GM23248 (cell line): ENCODE measurements around the gene NAA40. TPM values are rescaled to one million over a fixed set of nuclear protein-coding genes. Genes with fewer than 3 reads are reported as not detected.
"Not testable (repeated sequence)": the region's sequence is repeated elsewhere in the genome, so short reads cannot be mapped to it uniquely, and the experiment has no call there.

Source experiments
- DNase-seq: peaks from one replicate; pipeline ENCODE4 v3.0.0-alpha.2; 2015
- H2AFZ ChIP-seq: fragments of 200-600 bp; sonication (generic); 2 replicates; pipeline ENCODE4 v1.6.1; 2016; ENCODE audit warnings: antibody characterized with exemption
- H3F3A ChIP-seq: fragments of 200-600 bp; sonication (generic); 2 replicates; pipeline ENCODE4 v1.6.1; 2016; ENCODE audit warnings: mild to moderate bottlenecking, antibody characterized with exemption, mixed run types; ENCODE audit not compliant: insufficient read depth
- H3K27ac ChIP-seq: fragments of 200-600 bp; sonication (generic); 2 replicates; pipeline ENCODE4 v1.5.1; 2016; ENCODE audit warnings: mild to moderate bottlenecking
- H3K27me3 ChIP-seq: fragments of 200-600 bp; sonication (generic); replicated peaks from 2 replicates; pipeline ENCODE4 v1.6.1; 2016; ENCODE audit warnings: mild to moderate bottlenecking; ENCODE audit not compliant: insufficient read depth
- H3K36me3 ChIP-seq: fragments of 200-600 bp; sonication (generic); 2 replicates; pipeline ENCODE4 v1.6.1; 2016; ENCODE audit warnings: low read depth, mild to moderate bottlenecking
- H3K4me1 ChIP-seq: fragments of 200-600 bp; sonication (generic); 2 replicates; pipeline ENCODE4 v1.6.1; 2016; ENCODE audit warnings: mild to moderate bottlenecking; ENCODE audit not compliant: insufficient read depth
- H3K4me2 ChIP-seq: fragments of 200-600 bp; sonication (generic); one replicate; pipeline ENCODE4 v1.6.1; 2016; ENCODE audit warnings: mild to moderate bottlenecking; ENCODE audit not compliant: unreplicated experiment
- H3K4me3 ChIP-seq: fragments of 200-600 bp; sonication (generic); 2 replicates; pipeline ENCODE4 v1.5.1; 2016; ENCODE audit warnings: mild to moderate bottlenecking
- H3K79me2 ChIP-seq: fragments of 200-600 bp; sonication (generic); 2 replicates; pipeline ENCODE4 v1.6.1; 2016; ENCODE audit warnings: mild to moderate bottlenecking; ENCODE audit not compliant: insufficient read depth
- H3K9ac ChIP-seq: fragments of 200-600 bp; sonication (generic); 2 replicates; pipeline ENCODE4 v1.6.1; 2016; ENCODE audit warnings: mild to moderate bottlenecking
- H3K9me2 ChIP-seq: fragments of 200-600 bp; sonication (generic); 2 replicates; pipeline ENCODE4 v1.6.1; 2016; ENCODE audit warnings: mixed run types, mild to moderate bottlenecking, moderate library complexity; ENCODE audit not compliant: insufficient read depth
- H3K9me3 ChIP-seq: fragments of 200-600 bp; sonication (generic); one replicate; pipeline ENCODE4 v1.6.1; 2017; ENCODE audit warnings: low read depth
- H4K20me1 ChIP-seq: fragments of 200-600 bp; sonication (generic); 2 replicates; pipeline ENCODE4 v1.6.0; 2016; ENCODE audit not compliant: insufficient read depth
- EZH2 ChIP-seq: fragments of 200-600 bp; sonication (generic); IDR thresholded peaks from 2 replicates; pipeline ENCODE4 v1.6.1; 2018; ENCODE audit warnings: antibody characterized with exemption, mild to moderate bottlenecking; ENCODE audit not compliant: insufficient read depth, poor library complexity, severe bottlenecking
- EZH2phosphoT487 ChIP-seq: fragments of 200-600 bp; sonication (generic); IDR thresholded peaks from 2 replicates; pipeline ENCODE4 v1.6.1; 2018; ENCODE audit warnings: antibody characterized with exemption, moderate library complexity, mild to moderate bottlenecking, low read depth; ENCODE audit not compliant: insufficient read depth
- WGBS, 2 experiments: methylation state at CpG; one replicate each; pipeline ENCODE4 v1.1.6; 2015 to 2017; ENCODE audit warnings: low lambda C conversion rate in 2 of 2, low coverage in 1 of 2; ENCODE audit errors: missing lambda C conversion rate in 2 of 2; 5-methylcytosine and 5-hydroxymethylcytosine counted together
- in situ Hi-C: fragments of 300-500 bp; cut with MboI; formaldehyde crosslinking; loops from 2 replicates; pipeline ENCODE4 v1.15.0; 2020
- polyA plus RNA-seq: library from polyadenylated mRNA; unstranded; fragments of >200 nt; fragmentation: Nextera tagmentation; extraction: Ambion mirVana; gene quantifications from 2 replicates; pipeline ENCODE4 v1.2.1, GENCODE V29; 2016
- total RNA-seq: library from RNA; depleted of rRNA; stranded (reverse); fragments of >200 nt; shearing (Covaris generic); gene quantifications from 2 replicates; pipeline ENCODE4 v1.2.3, GENCODE V29; 2014

The NAA40 gene
- total and polyA plus RNA-seq, 2 experiments from 2014 or later: 11.7 to 12.0 TPM

GRCh38 chr11:63966444-63966843 is 27.6 kb downstream of the NAA40 start:
- no peak for TF ChIP-seq EZH2
- Histone ChIP-seq H3K27ac (no peak overlapping the region), H3K9me3 (no peaks in the 10 kb centered on the region), H2AFZ (no peak overlapping the region), H4K20me1 (no peaks in the 10 kb centered on the region), H3F3A (no peaks in the 10 kb centered on the region), H3K4me2 (no peak overlapping the region), H3K36me3 (no peaks in the 10 kb centered on the region), H3K9me2 (no peaks in the 10 kb centered on the region), H3K4me1 (peaks cover 3% of the 10 kb centered on the region; the same call in 1 of the 2 replicates), H3K4me3 (no peak overlapping the region), H3K27me3 (no peaks in the 10 kb centered on the region), H3K79me2 (no peaks in the 10 kb centered on the region), H3K9ac (no peak overlapping the region)
- in situ Hi-C loops: no loop called here
- WGBS, 2 experiments: 89 to 100% methylated on average over 1 of the region's 1 CpG
- no peak for DNase-seq

DNA sequence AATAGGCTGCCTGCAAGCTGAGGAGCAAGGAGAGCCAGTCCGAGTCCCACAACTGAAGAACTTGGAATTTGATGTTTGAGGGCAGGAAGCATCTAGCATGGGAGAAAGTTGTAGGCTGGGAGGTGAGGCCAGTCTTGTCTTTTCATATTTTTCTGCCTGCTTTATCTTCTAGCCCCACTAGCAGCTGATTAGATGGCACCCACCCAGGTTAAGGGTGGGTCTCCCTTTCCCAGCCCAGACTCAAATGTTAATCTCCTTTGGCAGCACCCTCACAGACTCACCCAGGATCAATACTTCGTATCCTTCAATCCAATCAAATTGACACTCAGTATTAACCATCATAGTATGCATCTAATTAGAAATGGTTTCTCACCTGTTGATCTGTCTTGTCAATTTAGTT is 30.7 kb downstream of the NAA40 start:
- H4K20me1 ChIP-seq: no peaks in the 10 kb centered on the region
- no peaks in the 10 kb centered on the region for H3K9me3 ChIP-seq
- no peaks in the 10 kb centered on the region for H3K9me2 ChIP-seq
- 65 to 74% methylated on average over 2 of the region's 2 CpGs for WGBS, 2 experiments
- H3K4me1 ChIP-seq: no peaks in the 10 kb centered on the region
- H3K9ac ChIP-seq: no peak overlapping the region
- in situ Hi-C loops: no loop called here
- H2AFZ ChIP-seq: no peak overlapping the region
- no peaks in the 10 kb centered on the region for H3K36me3 ChIP-seq
- no peak for TF ChIP-seq EZH2phosphoT487
- no peak for TF ChIP-seq EZH2
- H3K79me2 ChIP-seq: peaks cover under 1% of the 10 kb centered on the region; the same call in 1 of the 2 replicates
- H3K4me2 ChIP-seq: no peak overlapping the region
- DNase-seq: no peak
- no peaks in the 10 kb centered on the region for H3F3A ChIP-seq
- no peak overlapping the region for H3K4me3 ChIP-seq
- no peaks in the 10 kb centered on the region for H3K27me3 ChIP-seq
- H3K27ac ChIP-seq: no peak overlapping the region

DNA sequence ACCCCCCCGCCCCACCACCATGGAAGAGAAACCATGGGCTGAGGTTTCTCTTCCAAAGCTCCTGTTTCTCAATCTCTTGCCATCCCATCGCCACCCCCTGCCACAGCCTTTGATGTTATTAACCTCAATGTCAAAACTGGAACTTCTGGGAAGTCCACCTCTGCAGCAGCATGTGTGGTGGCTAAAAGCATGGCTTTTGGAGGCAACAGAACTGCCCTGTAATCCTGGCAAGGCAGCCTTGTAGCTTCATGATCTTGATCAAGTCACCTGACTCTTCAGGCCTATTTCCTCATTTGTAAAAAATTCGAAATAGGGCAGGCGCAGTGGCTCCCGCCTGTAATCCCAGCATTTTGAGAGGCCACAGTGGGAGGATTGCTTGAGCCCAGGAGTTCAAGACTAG is 32.1 kb downstream of the NAA40 start:
- in situ Hi-C loops: no loop called here
- 65 to 66% methylated on average over 4 to 5 of the region's 5 CpGs for WGBS, 2 experiments

GRCh38 chr11:63973912-63974258 is 35.1 kb downstream of the NAA40 start:
- H3K27ac ChIP-seq, H3K9me3 ChIP-seq, H4K20me1 ChIP-seq, H3K4me2 ChIP-seq, DNase-seq, H3K9me2 ChIP-seq, H3K27me3 ChIP-seq, H3F3A ChIP-seq, in situ Hi-C loops, H3K36me3 ChIP-seq, H3K9ac ChIP-seq: not testable (repeated sequence)
- H3K4me3 ChIP-seq: peak overlapping the region; percentile 41; the same call in 1 of the 2 replicates
- 64 to 69% methylated on average over 18 of the region's 18 CpGs for WGBS, 2 experiments
- peaks cover 45% of the 10 kb centered on the region for H3K79me2 ChIP-seq
- peaks cover 14% of the 10 kb centered on the region for H3K4me1 ChIP-seq
- H2AFZ ChIP-seq: peak overlapping the region; percentile 65

More for the DNA sequence above, 32.1 kb downstream of the NAA40 start:
- Histone ChIP-seq H3K4me3 (no peak overlapping the region), H3K4me2 (no peak overlapping the region), H3K27me3 (no peaks in the 10 kb centered on the region), H4K20me1 (no peaks in the 10 kb centered on the region), H2AFZ (no peak overlapping the region), H3K9ac (no peak overlapping the region), H3K4me1 (peaks cover 7% of the 10 kb centered on the region), H3K9me2 (no peaks in the 10 kb centered on the region), H3K79me2 (peaks cover 15% of the 10 kb centered on the region), H3F3A (no peaks in the 10 kb centered on the region), H3K27ac (no peak overlapping the region), H3K9me3 (no peaks in the 10 kb centered on the region), H3K36me3 (no peaks in the 10 kb centered on the region)
- TF ChIP-seq EZH2 (no peak), EZH2phosphoT487 (no peak)
- no peak for DNase-seq

DNA sequence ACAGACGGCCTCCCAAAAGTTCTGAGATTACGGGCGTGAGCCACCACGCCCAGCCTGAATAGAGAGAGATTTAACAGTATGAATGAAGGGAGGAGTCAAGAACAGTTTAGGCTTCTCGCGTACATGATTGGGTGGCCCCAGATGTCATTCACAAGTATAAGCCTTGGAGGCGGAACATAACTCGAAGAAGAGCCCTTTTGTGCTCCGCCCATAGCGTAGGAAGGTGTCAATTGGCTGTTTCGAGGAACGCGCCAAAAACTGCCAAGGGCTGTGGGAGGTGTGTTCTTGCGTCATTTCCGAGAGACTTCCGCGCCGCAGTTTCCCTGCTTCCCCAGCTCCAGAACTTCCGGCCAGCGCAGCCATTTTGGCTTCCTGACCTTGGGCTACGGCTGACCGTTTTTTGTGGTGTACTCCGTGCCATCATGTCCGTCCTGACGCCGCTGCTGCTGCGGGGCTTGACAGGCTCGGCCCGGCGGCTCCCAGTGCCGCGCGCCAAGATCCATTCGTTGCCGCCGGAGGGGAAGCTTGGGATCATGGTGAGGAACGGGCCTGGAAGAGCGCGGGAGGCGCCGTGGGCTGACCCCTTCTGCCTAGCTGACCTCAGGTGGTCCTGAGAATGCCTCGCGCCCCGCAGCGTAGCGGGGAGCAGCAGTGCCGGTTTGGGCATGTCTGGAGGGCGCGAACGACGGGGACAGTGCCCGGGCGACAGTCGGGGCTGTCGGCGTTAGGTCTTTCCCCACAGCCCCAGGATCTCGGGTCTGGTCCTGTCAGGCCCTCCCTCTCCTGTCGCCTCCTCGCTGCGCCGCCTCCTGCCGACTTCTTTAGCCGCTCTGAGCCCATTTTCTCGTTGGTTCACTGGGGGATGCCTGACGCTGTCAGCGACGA is 35.7 kb downstream of the NAA40 start, which contains the start of gene COX8A:
TSS of gene COX8A (plus strand) at position 362 of the 885 bp plus-strand sequence. CDS start at position 423, 61 bp downstream.
- Histone ChIP-seq H3K4me1 (peaks cover 14% of the 10 kb centered on the region), H2AFZ (peak within 1 kb of the TSS; percentile 94), H3K9me3 (no peaks in the 10 kb centered on the region), H3K27me3 (no peaks in the 10 kb centered on the region), H3K4me2 (peak within 1 kb of the TSS; percentile 85), H4K20me1 (no peaks in the 10 kb centered on the region), H3F3A (no peaks in the 10 kb centered on the region), H3K9me2 (no peaks in the 10 kb centered on the region), H3K4me3 (peak within 1 kb of the TSS; percentile 99), H3K27ac (peak within 1 kb of the TSS; percentile 90), H3K79me2 (peaks cover 51% of the 10 kb centered on the region), H3K36me3 (no peaks in the 10 kb centered on the region), H3K9ac (peak within 1 kb of the TSS; percentile 95)
- in situ Hi-C loops: no loop called here
- 0 to 3% methylated on average over 64 to 67 of the region's 67 CpGs for WGBS, 2 experiments
- peak; percentile 100 for DNase-seq
- TF ChIP-seq EZH2 (no peak), EZH2phosphoT487 (no peak)
